Measurements from ENCODE around the gene RIPOR3. TPM values are rescaled to one million over a fixed set of nuclear protein-coding genes. Genes with fewer than 3 reads are reported as not detected.
"Not testable (repeated sequence)": the region's sequence is repeated elsewhere in the genome, so short reads cannot be mapped to it uniquely, and the experiment has no call there.

RIPOR3 gene
- total RNA-seq, 2 donors from 2014 or later = 0.46 to 1.4 TPM

- Mint-ChIP-seq H3K27ac (no peak overlapping the region), H3K4me3 (peak overlapping the region; percentile 5), H3K36me3 (ENCODE audit: low read depth) (no peaks in the 10 kb centered on the region), H3K27me3 (ENCODE audit: insufficient read depth) (no peaks in the 10 kb centered on the region), H3K9me3 (no peaks in the 10 kb centered on the region), H3K4me1 (peaks cover 27% of the 10 kb centered on the region)
- no peaks in the 10 kb centered on the region for H3K9me3 ChIP-seq (ENCODE audit: control insufficient read depth, low read length)
- 72 to 77% methylated on average over 9 to 11 of the region's 11 CpGs for WGBS, 2 experiments (ENCODE audit: insufficient coverage in 1 of 2, insufficient read length in 1 of 2)
- no peak for TF ChIP-seq CTCF (conservative IDR thresholded peaks at IDR 0.05)
- DNase-seq = no peak
- H3K36me3 ChIP-seq (ENCODE audit: control insufficient read depth, insufficient read depth, low read length) = no peaks in the 10 kb centered on the region
- H3K27me3 ChIP-seq (ENCODE audit: control insufficient read depth, insufficient read depth, low read length, poor library complexity, severe bottlenecking) = no peaks in the 10 kb centered on the region
- no peak overlapping the region for H3K27ac ChIP-seq (ENCODE audit: low read depth, low read length)
- H3K9ac ChIP-seq (ENCODE audit: extremely low read depth, low read length, poor library complexity, severe bottlenecking) = no peak overlapping the region
- H3K4me1 ChIP-seq (ENCODE audit: control insufficient read depth, insufficient read depth, low read length) = peaks cover 7% of the 10 kb centered on the region
- no peak overlapping the region for H3K4me3 ChIP-seq (ENCODE audit: low read length)
Measured at GRCh38 chr20:50701041-50701963, 10.0 kb upstream of the RIPOR3 start.

- Mint-ChIP-seq H3K4me3 (no peak overlapping the region), H3K4me1 (peaks cover 28% of the 10 kb centered on the region), H3K27ac (peak overlapping the region; percentile 35), H3K9me3 (no peaks in the 10 kb centered on the region), H3K36me3 (ENCODE audit: low read depth) (no peaks in the 10 kb centered on the region), H3K27me3 (ENCODE audit: insufficient read depth) (no peaks in the 10 kb centered on the region)
- Histone ChIP-seq H3K36me3 (ENCODE audit: control insufficient read depth, insufficient read depth, low read length) (no peaks in the 10 kb centered on the region), H3K9ac (ENCODE audit: extremely low read depth, low read length, poor library complexity, severe bottlenecking) (no peak overlapping the region), H3K4me1 (ENCODE audit: control insufficient read depth, insufficient read depth, low read length) (peaks cover 7% of the 10 kb centered on the region), H3K27ac (ENCODE audit: low read depth, low read length) (no peak overlapping the region), H3K4me3 (ENCODE audit: low read length) (no peak overlapping the region), H3K27me3 (ENCODE audit: control insufficient read depth, insufficient read depth, low read length, poor library complexity, severe bottlenecking) (no peaks in the 10 kb centered on the region), H3K9me3 (ENCODE audit: control insufficient read depth, low read length) (no peaks in the 10 kb centered on the region)
- DNase-seq = no peak
- no peak for TF ChIP-seq CTCF (conservative IDR thresholded peaks at IDR 0.05)
- 95 to 100% methylated on average over 3 to 5 of the region's 5 CpGs for WGBS, 2 experiments (ENCODE audit: insufficient coverage in 1 of 2, insufficient read length in 1 of 2)
Measured at GRCh38 chr20:50699688-50700087, 8.3 kb upstream of the RIPOR3 start.

- H3K4me3 ChIP-seq (ENCODE audit: low read length); H3K4me1 ChIP-seq (ENCODE audit: control insufficient read depth, insufficient read depth, low read length); H3K36me3 ChIP-seq (ENCODE audit: control insufficient read depth, insufficient read depth, low read length); H3K27me3 Mint-ChIP-seq (ENCODE audit: insufficient read depth); DNase-seq; H3K9me3 Mint-ChIP-seq; H3K27me3 ChIP-seq (ENCODE audit: control insufficient read depth, insufficient read depth, low read length, poor library complexity, severe bottlenecking); H3K4me3 Mint-ChIP-seq; H3K36me3 Mint-ChIP-seq (ENCODE audit: low read depth); H3K9me3 ChIP-seq (ENCODE audit: control insufficient read depth, low read length); H3K9ac ChIP-seq (ENCODE audit: extremely low read depth, low read length, poor library complexity, severe bottlenecking); H3K27ac Mint-ChIP-seq; H3K27ac ChIP-seq (ENCODE audit: low read depth, low read length): not testable (repeated sequence)
- 86 to 95% methylated on average over 5 to 7 of the region's 7 CpGs for WGBS, 2 experiments (ENCODE audit: insufficient coverage in 1 of 2, insufficient read length in 1 of 2)
- H3K4me1 Mint-ChIP-seq = peaks cover 28% of the 10 kb centered on the region
Measured at GRCh38 chr20:50698255-50698654, 6.9 kb upstream of the RIPOR3 start.
